ENCODE results near the gene FUT8. TPM values are rescaled to one million over a fixed set of nuclear protein-coding genes. Genes with fewer than 3 reads are reported as not detected.

FUT8 gene
- total RNA-seq, 8 experiments from 2014 or later = 26.4 to 68.1 (median 30.7) TPM

GRCh38 chr14:65594882-65595237 lies 182.3 kb downstream of the FUT8 start:
- in situ Hi-C loops (cut with MboI; ENCODE audit: low pct_unique_long_range_greater_than_20kb in 2 of 9, low sequenced_read_pairs in 9 of 9, unreplicated experiment in 9 of 9) = no loop called here
- no peak for ATAC-seq (replicated peaks in 6 of 8)
- Histone ChIP-seq H3K4me1 (replicated peaks in 1 of 2) (no peaks in the 10 kb centered on the region), H3K4me3 (no peak overlapping the region), H3K27ac (no peak overlapping the region)
- 84 to 100% (median 94%) methylated on average over 1 to 5 of the region's 5 CpGs; no CpG with 5 or more reads in 3 of the 10 experiments for WGBS, 10 experiments

DNA sequence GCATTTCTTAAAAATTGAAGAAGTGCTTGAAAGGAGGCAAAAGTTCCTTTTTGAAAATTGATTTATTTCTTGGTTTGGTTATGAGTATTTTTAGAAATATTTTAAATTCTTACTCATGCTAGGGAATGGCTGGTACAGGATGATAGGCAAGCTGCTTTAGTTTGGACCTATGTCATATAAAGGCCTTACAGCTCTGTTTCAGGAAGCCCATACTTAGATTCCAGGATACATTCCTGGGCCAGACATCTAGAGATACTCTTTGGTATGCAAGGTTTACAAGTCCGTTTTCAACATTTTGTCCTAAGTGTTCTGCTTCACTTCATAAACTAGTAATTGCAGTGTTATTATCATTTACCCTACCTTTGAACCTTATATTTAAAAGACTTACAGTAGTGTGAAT lies 186.8 kb downstream of the FUT8 start:
- H3K27ac ChIP-seq = no peak overlapping the region
- WGBS, 10 experiments = 0 to 100% (median 50%) methylated on average over 1 of the region's 1 CpG; no CpG with 5 or more reads in 1 of the 10 experiments
- H3K4me3 ChIP-seq = no peak overlapping the region
- H3K4me1 ChIP-seq (replicated peaks in 1 of 2) = no peaks in the 10 kb centered on the region
- in situ Hi-C loops (cut with MboI; ENCODE audit: low pct_unique_long_range_greater_than_20kb in 2 of 9, low sequenced_read_pairs in 9 of 9, unreplicated experiment in 9 of 9) = no loop called here
- no peak for ATAC-seq (replicated peaks in 6 of 8)

DNA sequence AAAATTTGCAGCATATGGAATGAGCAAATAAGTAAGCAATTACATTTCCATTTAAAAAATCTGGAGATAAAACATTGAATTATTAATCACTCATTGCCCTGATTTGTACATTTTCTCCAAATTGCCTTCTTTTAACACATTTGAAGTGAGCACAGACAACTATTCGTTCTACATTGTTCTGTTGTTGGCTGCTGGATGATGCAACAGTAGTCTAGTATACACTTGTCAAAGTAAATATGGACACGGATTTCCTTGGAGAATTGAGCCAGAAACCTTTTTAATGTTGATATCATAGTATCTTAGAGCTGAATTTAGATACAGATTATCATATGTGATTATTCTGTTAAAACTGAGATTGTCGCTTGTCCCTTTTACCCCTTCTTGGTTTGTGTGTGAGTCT lies 188.2 kb downstream of the FUT8 start:
- Histone ChIP-seq H3K4me3 (no peak overlapping the region), H3K27ac (no peak overlapping the region), H3K4me1 (replicated peaks in 1 of 2) (no peaks in the 10 kb centered on the region)
- no peak for ATAC-seq (replicated peaks in 6 of 8)
- in situ Hi-C loops (cut with MboI; ENCODE audit: low pct_unique_long_range_greater_than_20kb in 2 of 9, low sequenced_read_pairs in 9 of 9, unreplicated experiment in 9 of 9) = loop anchor here in 1 of 9 experiments (25.0 kb wide), 1 partner anchor 438 kb away; no protein-coding TSS in a partner anchor
- 39 to 100% (median 91%) methylated on average over 1 to 3 of the region's 3 CpGs for WGBS, 10 experiments

DNA sequence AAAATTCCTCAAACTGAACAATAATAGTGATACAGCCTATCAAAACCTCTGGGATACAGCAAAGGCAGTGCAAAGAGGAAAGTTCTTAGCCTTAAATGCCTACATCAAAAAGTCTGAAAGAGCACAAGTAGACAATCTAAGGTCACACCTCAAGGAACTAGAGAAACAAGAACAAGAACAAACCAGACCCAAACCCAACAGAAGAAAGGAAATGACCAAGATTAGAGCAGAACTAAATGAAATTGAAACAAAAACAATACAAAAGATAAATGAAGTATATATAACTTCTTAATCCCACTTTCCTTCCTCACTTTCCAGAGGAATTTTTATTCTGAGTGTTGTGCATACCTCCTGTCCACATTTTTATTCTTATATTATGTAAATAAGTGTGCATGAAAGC lies 192.0 kb downstream of the FUT8 start:
- no peak overlapping the region for H3K4me3 ChIP-seq
- in situ Hi-C loops (cut with MboI; ENCODE audit: low pct_unique_long_range_greater_than_20kb in 2 of 9, low sequenced_read_pairs in 9 of 9, unreplicated experiment in 9 of 9) = loop anchor here in 1 of 9 experiments (25.0 kb wide), 1 partner anchor 442 kb away; no protein-coding TSS in a partner anchor
- H3K27ac ChIP-seq = no peak overlapping the region
- ATAC-seq (replicated peaks in 6 of 8) = peak in 1 of 8 experiments; percentile 80
- H3K4me1 ChIP-seq (replicated peaks in 1 of 2) = no peaks in the 10 kb centered on the region

- in situ Hi-C loops (cut with MboI; ENCODE audit: low pct_unique_long_range_greater_than_20kb in 2 of 9, low sequenced_read_pairs in 9 of 9, unreplicated experiment in 9 of 9) = loop anchor here in 1 of 9 experiments (25.0 kb wide), 1 partner anchor 443 kb away; no protein-coding TSS in a partner anchor
- peak in 1 of 8 experiments; percentile 82 for ATAC-seq (replicated peaks in 6 of 8)
- 0 to 100% (median 72%) methylated on average over 1 to 2 of the region's 2 CpGs; no CpG with 5 or more reads in 2 of the 10 experiments for WGBS, 10 experiments
- no peak overlapping the region for H3K27ac ChIP-seq
- no peak overlapping the region for H3K4me3 ChIP-seq
- H3K4me1 ChIP-seq (replicated peaks in 1 of 2) = no peaks in the 10 kb centered on the region
Measured at GRCh38 chr14:65604936-65605335, 192.4 kb downstream of the FUT8 start.

DNA sequence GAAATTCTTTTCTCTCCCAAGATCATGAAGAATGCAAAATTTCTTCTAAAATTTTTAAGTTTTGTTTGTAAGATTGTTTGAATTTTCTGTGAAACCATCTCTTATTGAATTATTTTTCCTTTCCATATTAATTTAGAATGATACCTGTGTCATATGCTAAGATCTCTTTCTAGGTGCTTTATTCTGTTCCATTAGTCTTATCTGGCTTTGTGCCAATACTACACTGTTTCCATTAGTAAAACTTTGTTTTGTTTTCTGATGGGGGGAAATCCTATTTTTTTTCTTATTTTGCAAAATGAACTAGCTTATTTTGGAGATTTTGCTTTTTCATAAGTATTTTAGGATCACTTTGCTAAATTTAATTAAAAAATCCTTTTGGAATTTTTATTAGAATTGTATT lies 193.9 kb downstream of the FUT8 start:
- H3K4me3 ChIP-seq = no peak overlapping the region
- no peak overlapping the region for H3K27ac ChIP-seq
- no peak for ATAC-seq (replicated peaks in 6 of 8)
- in situ Hi-C loops (cut with MboI; ENCODE audit: low pct_unique_long_range_greater_than_20kb in 2 of 9, low sequenced_read_pairs in 9 of 9, unreplicated experiment in 9 of 9) = loop anchor here in 1 of 9 experiments (25.0 kb wide), 1 partner anchor 444 kb away; no protein-coding TSS in a partner anchor
- no peaks in the 10 kb centered on the region for H3K4me1 ChIP-seq (replicated peaks in 1 of 2)

GRCh38 chr14:65613131-65613650 lies 200.7 kb downstream of the FUT8 start:
- ATAC-seq (replicated peaks in 6 of 8) = no peak
- Histone ChIP-seq H3K4me3 (no peak overlapping the region), H3K4me1 (replicated peaks in 1 of 2) (no peaks in the 10 kb centered on the region), H3K27ac (no peak overlapping the region)
- WGBS, 10 experiments = 90 to 100% (median 96%) methylated on average over 1 to 3 of the region's 3 CpGs
- in situ Hi-C loops (cut with MboI; ENCODE audit: low pct_unique_long_range_greater_than_20kb in 2 of 9, low sequenced_read_pairs in 9 of 9, unreplicated experiment in 9 of 9) = loop anchor here in 1 of 9 experiments (25.0 kb wide), 1 partner anchor 451 kb away; no protein-coding TSS in a partner anchor

DNA sequence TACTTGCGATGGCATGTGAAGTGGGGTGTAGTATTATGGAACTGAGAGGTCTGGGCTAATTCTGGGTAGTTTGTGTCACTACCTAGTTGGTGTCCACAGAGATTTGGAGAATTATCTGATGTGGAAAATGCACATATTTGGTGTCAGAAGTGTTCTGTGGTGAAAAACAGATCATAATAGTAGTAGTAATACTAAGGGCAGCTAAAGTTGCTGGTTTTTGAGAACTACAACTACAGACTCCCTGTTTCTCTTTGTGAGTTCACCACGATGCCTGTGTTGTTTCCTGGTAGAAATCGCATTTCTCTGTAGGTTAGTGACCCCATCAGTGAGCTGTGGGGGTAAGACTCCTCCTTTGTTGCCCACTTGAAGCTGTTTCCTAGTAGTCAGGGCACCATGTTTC lies 206.5 kb downstream of the FUT8 start:
- Histone ChIP-seq H3K4me1 (replicated peaks in 1 of 2) (no peaks in the 10 kb centered on the region), H3K27ac (no peak overlapping the region), H3K4me3 (no peak overlapping the region)
- in situ Hi-C loops (cut with MboI; ENCODE audit: low pct_unique_long_range_greater_than_20kb in 2 of 9, low sequenced_read_pairs in 9 of 9, unreplicated experiment in 9 of 9) = loop anchor here in 1 of 9 experiments (25.0 kb wide), 1 partner anchor 457 kb away; no protein-coding TSS in a partner anchor
- WGBS, 10 experiments = 60 to 100% (median 88%) methylated on average over 1 to 3 of the region's 3 CpGs; no CpG with 5 or more reads in 4 of the 10 experiments
- ATAC-seq (replicated peaks in 6 of 8) = no peak

GRCh38 chr14:65620195-65620594 lies 207.7 kb downstream of the FUT8 start:
- Histone ChIP-seq H3K27ac (no peak overlapping the region), H3K4me1 (replicated peaks in 1 of 2) (no peaks in the 10 kb centered on the region), H3K4me3 (no peak overlapping the region)
- in situ Hi-C loops (cut with MboI; ENCODE audit: low pct_unique_long_range_greater_than_20kb in 2 of 9, low sequenced_read_pairs in 9 of 9, unreplicated experiment in 9 of 9) = loop anchor here in 1 of 9 experiments (25.0 kb wide), 1 partner anchor 458 kb away; no protein-coding TSS in a partner anchor
- no peak for ATAC-seq (replicated peaks in 6 of 8)

DNA sequence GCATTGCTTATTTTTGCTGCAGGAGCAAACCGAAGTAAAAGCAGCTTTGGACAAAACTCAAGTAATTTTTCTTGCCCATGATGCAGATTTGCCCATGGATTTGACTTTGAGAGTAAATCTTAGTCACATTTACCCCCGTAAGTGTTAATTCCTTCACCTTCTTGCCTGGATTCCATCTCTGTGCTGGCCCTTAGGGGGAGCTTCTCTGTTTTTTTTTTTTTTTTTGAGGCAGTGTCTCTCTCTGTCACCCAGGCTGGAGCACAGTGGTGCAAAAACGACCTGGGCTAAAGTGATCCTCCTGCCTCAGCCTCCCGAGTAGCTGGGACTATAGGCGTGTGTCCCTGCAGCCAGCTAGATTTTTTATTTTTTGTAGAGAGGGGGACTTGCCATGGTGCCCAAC lies 210.2 kb downstream of the FUT8 start:
- no peaks in the 10 kb centered on the region for H3K4me1 ChIP-seq (replicated peaks in 1 of 2)
- ATAC-seq (replicated peaks in 6 of 8) = no peak
- no peak overlapping the region for H3K27ac ChIP-seq
- WGBS, 10 experiments = 60 to 100% (median 87%) methylated on average over 1 to 5 of the region's 5 CpGs
- in situ Hi-C loops (cut with MboI; ENCODE audit: low pct_unique_long_range_greater_than_20kb in 2 of 9, low sequenced_read_pairs in 9 of 9, unreplicated experiment in 9 of 9) = loop anchor here in 1 of 9 experiments (25.0 kb wide), 1 partner anchor 460 kb away; no protein-coding TSS in a partner anchor
- no peak overlapping the region for H3K4me3 ChIP-seq

DNA sequence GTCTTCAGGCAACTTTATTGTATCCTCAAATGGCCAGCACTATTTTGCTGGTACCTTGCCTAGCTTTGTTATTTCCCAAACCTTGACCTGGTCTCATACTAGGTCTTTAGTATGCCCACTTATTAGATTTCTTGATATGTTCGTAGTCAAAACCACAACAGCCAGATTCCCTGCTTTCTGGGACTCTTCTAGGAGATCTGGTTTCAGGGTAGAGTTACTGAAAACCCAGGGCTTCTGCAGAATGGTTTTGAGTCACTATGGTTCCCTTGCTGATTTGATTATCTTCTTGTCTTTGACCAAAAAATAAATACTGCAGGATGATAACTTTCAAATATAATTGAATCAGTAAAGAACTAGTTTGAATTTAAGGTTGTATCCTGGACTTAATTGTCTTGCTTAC lies 211.2 kb downstream of the FUT8 start:
- 88 to 100% (median 100%) methylated on average over 1 of the region's 1 CpG; no CpG with 5 or more reads in 6 of the 10 experiments for WGBS, 10 experiments
- no peak for ATAC-seq (replicated peaks in 6 of 8)

GRCh38 chr14:65627315-65627714 lies 214.8 kb downstream of the FUT8 start:
- ATAC-seq (replicated peaks in 6 of 8) = no peak
- Histone ChIP-seq H3K4me3 (no peak overlapping the region), H3K27ac (no peak overlapping the region), H3K4me1 (replicated peaks in 1 of 2) (no peaks in the 10 kb centered on the region)
- 83 to 100% (median 94%) methylated on average over 1 to 4 of the region's 4 CpGs; no CpG with 5 or more reads in 2 of the 10 experiments for WGBS, 10 experiments
- in situ Hi-C loops (cut with MboI; ENCODE audit: low pct_unique_long_range_greater_than_20kb in 2 of 9, low sequenced_read_pairs in 9 of 9, unreplicated experiment in 9 of 9) = no loop called here

More for the DNA sequence above, 211.2 kb downstream of the FUT8 start:
- no peak overlapping the region for H3K27ac ChIP-seq
- H3K4me1 ChIP-seq (replicated peaks in 1 of 2) = no peaks in the 10 kb centered on the region
- in situ Hi-C loops (cut with MboI; ENCODE audit: low pct_unique_long_range_greater_than_20kb in 2 of 9, low sequenced_read_pairs in 9 of 9, unreplicated experiment in 9 of 9) = loop anchor here in 1 of 9 experiments (25.0 kb wide), 1 partner anchor 461 kb away; no protein-coding TSS in a partner anchor
- H3K4me3 ChIP-seq = no peak overlapping the region

DNA sequence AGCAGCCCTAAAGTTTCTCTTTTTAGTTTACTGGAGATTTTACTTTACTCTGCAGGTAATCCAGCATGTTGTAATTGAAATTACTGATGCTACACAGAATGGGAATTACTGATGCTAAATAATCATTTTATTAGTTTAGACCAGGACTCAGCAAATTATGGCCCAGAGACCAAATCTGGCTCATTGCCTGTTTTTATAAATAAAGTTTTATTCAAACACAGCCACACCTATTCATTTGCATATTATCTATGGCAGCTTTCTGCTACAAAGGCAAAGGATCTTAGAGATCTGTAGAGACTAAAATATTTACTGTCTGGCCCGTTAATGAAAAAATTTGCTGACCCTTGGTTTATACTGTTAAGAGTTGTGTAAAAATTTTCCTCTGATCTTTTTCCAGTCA lies 216.1 kb downstream of the FUT8 start:
- no peaks in the 10 kb centered on the region for H3K4me1 ChIP-seq (replicated peaks in 1 of 2)
- no peak overlapping the region for H3K27ac ChIP-seq
- ATAC-seq (replicated peaks in 6 of 8) = no peak
- in situ Hi-C loops (cut with MboI; ENCODE audit: low pct_unique_long_range_greater_than_20kb in 2 of 9, low sequenced_read_pairs in 9 of 9, unreplicated experiment in 9 of 9) = no loop called here
- 56 to 100% (median 94%) methylated on average over 1 of the region's 1 CpG; no CpG with 5 or more reads in 2 of the 10 experiments for WGBS, 10 experiments
- H3K4me3 ChIP-seq = no peak overlapping the region

DNA sequence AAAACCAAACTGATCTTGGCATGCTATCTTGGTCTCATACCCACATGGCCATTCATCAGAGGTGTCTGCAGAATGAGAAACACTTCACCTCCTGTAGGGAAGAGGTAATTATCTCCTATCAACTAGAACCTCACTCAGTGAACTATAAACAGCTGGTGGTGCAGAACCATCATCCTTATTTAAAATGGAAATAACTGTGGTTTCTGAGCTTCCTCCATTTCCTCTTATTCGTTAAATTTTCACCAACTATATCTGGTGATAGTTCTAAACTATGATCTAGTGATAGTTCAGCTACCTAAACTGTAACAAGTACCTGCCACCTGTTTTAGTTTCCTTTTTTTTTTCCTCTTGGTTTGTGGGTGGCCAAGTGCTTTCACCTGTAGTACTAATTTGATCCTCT lies 218.5 kb downstream of the FUT8 start:
- no peak for ATAC-seq (replicated peaks in 6 of 8)
- in situ Hi-C loops (cut with MboI; ENCODE audit: low pct_unique_long_range_greater_than_20kb in 2 of 9, low sequenced_read_pairs in 9 of 9, unreplicated experiment in 9 of 9) = no loop called here
- Histone ChIP-seq H3K4me3 (no peak overlapping the region), H3K27ac (no peak overlapping the region), H3K4me1 (replicated peaks in 1 of 2) (no peaks in the 10 kb centered on the region)
- 25 to 100% (median 82%) methylated on average over 1 of the region's 1 CpG for WGBS, 10 experiments
